Stomach (tissue), 4 donors: ENCODE measurements around the gene CTCF.

Source experiments
- CTCF ChIP-seq, 7 experiments: fragments of 450-650 bp in 4 of 7; fragments of 200-600 bp in 3 of 7; sonication (generic) in 3 of 7; IDR thresholded peaks; one replicate each; pipeline ENCODE4 v1.5.1; 2016 to 2019; ENCODE audit warnings: antibody characterized with exemption in 7 of 7, control low read depth in 2 of 7, mild to moderate bottlenecking in 1 of 7
- EP300 ChIP-seq: sonication (generic); formaldehyde crosslinking; IDR thresholded peaks from one replicate; pipeline ENCODE4 v1.6.1; 2017; ENCODE audit warnings: antibody characterized with exemption
- POLR2A ChIP-seq, 4 donors: fragments of 450-650 bp; IDR thresholded peaks; one replicate each; pipeline ENCODE4 v1.6.1; 2016; ENCODE audit warnings: antibody characterized with exemption in 4 of 4, control low read depth in 2 of 4, mild to moderate bottlenecking in 1 of 4, moderate library complexity in 1 of 4

- no peak for TF ChIP-seq CTCF (IDR thresholded peaks at IDR 0.05)
- TF ChIP-seq EP300 = no peak
- no peak for TF ChIP-seq POLR2A (IDR thresholded peaks at IDR 0.05)
Observed at GRCh38 chr16:67658849-67659674, 96.7 kb downstream of the CTCF start.
